ELR (cell line): ENCODE measurements around the gene RBBP6.
"Not testable (repeated sequence)": the region's sequence is repeated elsewhere in the genome, so short reads cannot be mapped to it uniquely, and the experiment has no call there.

Experiments used
- DNase-seq: peaks from one replicate; pipeline ENCODE4 v3.0.0-alpha.2; 2015; ENCODE audit warnings: low read depth

RBBP6 gene

DNA sequence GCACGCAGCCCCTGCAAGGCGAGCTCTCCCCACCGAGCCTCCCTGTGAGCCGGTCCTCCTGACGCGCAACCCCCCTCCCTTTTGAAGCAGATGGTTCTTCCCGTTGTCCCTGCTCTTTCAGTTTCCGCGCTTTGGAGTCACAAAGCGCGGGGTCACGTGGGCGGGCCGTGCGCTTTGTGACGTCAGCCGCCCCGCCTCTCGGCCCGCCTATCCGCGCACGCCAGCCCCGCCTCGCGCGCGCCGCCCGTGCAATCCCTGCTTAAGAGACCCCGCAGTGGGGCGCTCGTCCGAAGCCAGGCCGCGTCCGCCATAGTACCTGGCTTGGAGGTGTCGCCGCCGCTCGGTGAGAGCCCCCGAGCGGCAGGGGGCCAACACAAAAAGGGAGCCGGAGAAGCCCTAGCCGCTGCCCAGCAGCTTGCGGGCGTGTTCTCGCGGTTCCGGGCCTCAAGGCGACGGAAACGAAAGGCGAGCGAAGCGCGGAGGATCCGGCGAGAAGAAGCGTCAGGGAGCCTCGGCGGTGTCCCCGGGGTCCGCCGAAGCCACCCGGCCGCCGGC is at the start of gene RBBP6:
Gene RBBP6, plus strand, starts transcription at position 272 of the 555 bp plus-strand sequence. CDS start 1,061 bp downstream, outside the sequence.
- peak; percentile 97 for DNase-seq

- no peak for DNase-seq
These were observed 48.5 kb upstream of the RBBP6 start for GRCh38 chr16:24490866-24491265.

DNA sequence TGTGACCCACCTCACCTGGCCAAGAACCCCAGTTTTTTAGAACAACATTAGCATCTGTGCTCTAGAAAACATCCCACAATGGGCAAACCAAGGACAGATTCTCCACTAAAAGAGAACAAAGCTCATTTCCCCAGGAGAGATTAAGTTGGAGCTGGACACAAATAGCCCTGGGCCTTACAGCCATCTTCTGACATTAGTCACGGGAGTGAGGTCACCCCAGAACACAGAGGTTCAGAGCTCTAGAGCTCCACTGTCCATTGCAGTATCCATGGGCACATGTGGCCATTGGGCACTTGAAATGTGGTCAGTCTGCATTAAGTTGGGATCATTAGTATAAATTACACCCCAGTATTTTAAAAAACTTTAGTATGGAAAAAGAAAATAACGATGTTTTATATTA is 47.6 kb upstream of the RBBP6 start:
- peak; percentile 72 for DNase-seq

GRCh38 chr16:24493821-24494220 is 45.5 kb upstream of the RBBP6 start:
- peak; percentile 83 for DNase-seq

DNA sequence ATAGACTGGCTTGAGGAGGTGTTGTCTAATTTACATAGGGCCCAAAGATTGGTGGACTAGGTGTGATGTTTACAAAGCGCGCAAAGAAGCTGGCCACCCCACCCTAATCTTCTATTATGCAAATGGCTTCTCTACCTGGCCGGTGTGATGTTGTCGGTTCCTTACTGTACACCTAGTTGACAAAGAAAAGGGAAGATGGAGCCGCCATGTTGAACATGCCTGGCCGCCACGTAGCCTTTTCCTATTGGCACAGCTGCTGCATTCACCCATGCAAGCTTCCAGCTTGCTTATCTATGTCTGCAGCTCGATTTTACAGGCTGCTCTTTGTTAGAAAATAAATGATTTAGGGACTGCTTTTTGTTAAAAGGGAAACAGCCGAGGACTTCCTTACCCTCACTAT is 44.2 kb upstream of the RBBP6 start:
- not testable (repeated sequence) for DNase-seq

GRCh38 chr16:24497440-24497839 is 41.9 kb upstream of the RBBP6 start:
- peak; percentile 8 for DNase-seq

GRCh38 chr16:24499193-24499814 is 40.1 kb upstream of the RBBP6 start:
- peak; percentile 62 for DNase-seq

DNA sequence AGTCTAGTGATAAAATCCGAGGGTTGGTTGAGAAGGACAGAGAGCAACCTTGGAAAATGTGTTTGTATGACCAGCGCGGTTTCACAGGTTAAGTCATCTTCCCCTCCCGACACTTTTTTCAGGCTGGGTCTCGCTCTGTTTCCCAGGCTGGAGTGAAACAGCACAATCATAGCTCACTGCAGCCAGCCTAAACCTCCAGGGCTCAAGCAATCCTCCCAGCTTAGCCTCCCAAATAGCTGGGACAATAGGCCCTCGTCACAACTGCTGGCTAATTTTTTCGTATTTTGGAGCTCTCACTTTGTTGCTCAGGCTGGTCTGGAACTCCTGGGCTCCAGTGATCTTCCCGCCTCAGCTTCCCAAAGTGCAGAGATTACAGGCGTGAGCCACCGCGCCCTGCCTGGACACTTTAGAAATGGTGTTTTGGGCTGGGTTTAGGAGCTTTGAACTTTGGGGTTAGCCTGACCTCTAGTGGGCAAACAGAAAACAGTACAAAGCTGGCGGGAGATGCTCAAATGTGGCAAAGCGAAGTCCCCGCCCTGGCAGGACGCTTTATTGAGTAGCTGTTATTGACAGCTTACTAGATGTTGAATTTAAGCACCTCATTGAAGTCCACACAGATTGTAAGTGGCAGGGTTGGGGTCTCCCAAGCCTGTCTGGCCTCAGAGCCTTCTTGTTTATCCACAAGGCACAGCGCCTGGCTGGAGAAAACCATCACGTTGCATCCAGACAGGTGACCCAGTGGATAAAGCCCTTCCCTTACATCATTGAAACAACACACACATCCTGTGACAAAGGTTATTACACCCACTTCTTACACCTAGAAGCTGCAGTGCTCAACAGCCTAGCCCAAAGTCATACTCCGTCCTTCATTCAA is 34.7 kb upstream of the RBBP6 start:
- peak; percentile 71 for DNase-seq

DNA sequence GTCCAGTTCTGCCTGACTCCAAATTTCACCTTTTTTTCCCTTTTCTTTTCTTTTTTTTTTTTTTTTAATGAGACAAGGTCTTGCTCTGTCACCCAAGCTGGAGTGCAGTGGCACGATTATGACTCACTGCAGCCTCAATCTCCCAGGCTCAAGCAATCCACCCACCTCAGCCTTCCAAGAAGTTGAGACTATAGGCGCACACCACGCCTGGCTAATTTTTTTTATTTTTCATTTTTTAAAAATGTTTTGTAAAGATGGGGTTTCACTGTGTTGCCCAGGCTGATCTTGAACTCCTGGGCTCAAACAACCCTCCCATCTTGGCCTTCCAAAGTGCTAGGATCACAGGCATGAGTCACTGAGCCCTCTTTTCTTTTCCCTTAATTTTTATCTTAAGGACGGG is 33.4 kb upstream of the RBBP6 start:
- peak; percentile 36 for DNase-seq

DNA sequence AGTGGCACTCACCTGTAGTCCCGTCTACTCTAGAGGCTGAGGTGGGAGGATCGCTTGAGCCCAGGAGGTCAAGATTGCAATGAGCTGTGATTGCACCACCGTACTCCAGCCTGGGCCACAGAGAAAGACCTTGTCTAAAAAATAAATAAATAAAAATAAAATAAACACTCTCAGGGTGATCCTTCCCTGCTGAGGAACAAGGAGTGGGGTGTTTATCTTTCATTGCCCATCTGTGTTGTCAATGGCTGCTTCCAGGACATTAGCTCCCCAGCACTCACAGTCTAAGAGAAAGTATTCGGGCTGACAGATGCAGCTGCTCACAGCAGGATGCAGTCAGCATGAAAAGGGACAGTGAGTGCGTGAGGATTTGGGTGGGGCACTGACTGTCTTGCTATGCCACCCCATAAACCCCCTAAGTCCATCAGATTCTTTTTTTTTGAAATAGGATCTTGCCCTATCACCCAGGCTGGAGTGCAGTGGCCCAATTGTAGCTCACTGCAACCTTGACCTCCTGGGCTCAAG is 31.3 kb upstream of the RBBP6 start:
- no peak for DNase-seq

- peak; percentile 81 for DNase-seq
These were observed 30.8 kb upstream of the RBBP6 start for GRCh38 chr16:24508614-24509013.

DNA sequence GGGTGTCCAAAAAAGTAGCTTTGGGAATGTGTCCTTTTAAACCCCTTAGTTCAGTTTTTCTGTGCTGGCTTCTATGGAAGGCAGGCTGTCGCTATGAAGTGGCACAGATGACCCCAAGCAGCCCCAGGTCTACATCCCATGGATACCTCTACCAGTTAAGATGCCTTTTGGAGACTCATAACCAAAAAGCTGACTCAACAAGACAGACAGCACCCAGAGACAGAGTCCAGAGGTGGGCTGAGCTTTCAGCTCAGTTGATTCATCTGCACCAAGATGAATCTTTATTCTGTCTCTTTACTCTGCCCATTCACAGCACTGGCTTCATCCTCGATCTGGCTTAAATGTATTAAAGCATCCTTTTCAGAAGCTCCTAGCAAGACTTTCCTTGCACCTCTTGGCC is 29.8 kb upstream of the RBBP6 start:
- DNase-seq, result no peak

DNA sequence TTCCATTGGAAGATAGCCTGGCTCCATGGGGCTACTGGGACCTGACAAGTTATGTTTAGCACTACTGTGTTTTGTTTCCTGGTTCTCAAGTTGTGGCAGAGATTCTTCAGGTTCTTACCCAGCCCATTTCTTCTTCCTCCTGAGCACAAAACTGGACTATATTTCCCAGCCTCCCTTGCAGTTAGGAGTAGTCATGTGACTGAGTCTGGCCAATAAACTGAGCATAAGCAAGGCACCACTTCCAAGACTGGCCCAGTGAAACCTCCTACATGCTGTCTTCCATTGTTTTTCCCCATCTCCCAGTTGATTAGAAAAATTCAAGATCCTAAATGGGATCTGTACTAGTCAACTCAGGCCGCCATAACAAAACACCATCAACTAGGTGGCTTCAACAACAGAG is 28.2 kb upstream of the RBBP6 start:
- no peak for DNase-seq

DNA sequence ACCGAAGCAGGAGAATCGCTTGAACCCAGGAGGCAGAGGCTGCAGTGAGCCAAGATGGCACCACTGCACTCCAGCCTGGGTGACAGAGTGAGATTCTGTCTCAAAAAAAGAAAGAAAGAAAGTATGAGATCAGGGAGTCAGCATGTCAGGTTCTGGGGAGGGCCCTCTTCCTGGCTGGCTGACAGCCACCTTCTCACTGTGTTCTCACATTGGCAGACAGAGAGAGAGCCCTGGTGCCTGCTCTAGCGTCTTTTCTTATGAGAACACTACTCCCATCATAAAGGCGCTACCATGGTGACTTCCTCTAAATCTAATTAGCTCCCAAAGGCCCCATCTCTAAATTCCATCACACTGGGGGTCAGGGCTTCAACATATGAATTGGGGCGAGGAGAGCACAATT is 27.6 kb upstream of the RBBP6 start:
- no peak for DNase-seq

GRCh38 chr16:24514096-24514495 is 25.3 kb upstream of the RBBP6 start:
- DNase-seq, result no peak

DNA sequence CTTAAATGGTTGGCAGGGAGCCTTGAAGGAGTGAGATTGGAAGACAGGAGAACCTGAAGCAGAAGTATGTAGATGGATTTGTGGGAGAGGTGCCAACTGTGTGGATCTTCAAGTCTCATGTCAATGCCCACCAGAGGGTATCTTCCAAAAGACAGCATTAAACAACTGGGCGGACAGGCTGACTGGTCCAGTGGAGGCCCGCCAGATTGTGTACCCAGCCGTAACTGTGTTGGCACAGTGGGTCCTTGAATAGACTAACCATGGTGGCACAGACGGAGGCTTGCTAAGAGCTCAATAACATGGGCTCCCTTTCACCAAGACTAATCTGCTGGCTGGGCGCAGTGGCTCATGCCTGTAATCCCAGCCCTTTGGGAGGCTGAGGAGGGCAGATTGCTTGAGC is 24.2 kb upstream of the RBBP6 start:
- DNase-seq, result no peak

DNA sequence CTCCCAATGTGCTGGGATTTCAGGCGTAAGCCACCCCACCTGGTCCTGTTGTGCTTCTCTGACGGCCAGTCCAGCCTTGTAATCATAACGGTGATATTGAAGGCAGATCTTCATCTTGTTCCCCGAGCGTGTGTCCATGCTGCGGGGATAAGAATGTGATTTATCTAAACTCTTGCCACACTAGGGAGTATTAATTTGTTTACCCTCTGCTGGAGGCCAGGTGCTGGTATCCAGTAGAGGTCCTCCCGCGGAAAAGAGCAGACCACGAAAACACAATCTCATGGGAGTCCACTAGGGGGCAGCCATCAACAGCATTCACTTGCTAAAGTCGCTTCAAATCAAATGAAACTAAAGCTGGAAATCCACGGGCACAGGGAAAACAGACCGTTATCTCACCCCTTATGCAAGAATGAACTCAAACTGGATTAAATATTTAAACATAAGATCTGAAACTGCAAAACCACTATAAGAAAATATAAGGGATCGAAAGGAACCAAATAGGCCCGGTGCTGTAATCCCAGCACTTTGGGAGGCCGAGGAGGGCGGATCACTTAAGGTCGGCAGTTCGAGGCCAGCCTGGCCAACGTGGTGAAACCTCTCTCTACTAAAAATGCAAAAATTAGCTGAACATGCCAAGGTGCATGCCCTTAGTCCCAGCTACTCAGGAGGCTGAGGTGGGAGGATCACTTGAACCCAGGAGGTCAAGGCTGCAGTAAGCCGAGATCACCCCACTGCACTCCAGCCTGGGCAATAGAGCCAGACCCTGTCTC is 22.3 kb upstream of the RBBP6 start:
- DNase-seq, result peak; percentile 86

DNA sequence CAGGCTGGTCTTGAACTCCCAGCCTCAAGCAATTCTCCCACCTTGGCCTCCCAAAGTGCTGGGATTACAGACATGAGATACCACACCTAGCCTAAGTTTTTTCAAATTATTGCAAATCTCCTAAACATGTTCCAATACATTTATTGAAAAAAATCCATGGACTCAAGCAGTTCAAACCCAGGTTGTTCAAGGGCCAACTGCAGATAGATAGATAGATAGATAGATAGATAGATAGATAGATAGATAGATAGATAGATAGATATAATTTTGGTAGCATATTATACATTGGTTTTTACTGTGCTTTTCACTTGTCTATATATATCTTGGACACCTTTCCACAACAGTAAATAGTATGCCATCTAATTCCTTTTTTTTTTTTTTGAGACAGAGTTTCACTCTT is 20.9 kb upstream of the RBBP6 start:
- DNase-seq, result no peak

DNA sequence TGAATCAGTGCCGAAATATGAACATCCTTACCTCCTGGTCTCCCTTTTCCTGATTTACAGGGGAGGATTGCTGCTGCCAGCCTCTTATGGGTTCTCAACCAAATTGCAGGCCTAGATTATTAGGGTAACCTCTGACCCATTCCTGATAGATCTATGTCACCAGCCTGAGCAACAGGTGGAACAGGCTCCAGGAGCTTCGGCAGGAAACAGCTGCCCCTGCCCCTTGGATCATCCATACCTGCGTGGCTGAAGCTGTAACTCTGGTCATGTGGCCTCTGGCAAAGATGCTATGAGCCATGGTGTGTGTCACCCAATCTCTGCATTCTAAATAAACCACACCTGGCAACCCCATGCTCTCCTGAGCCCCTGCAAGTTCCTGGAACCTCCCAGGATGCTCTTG is 18.4 kb upstream of the RBBP6 start:
- no peak for DNase-seq

DNA sequence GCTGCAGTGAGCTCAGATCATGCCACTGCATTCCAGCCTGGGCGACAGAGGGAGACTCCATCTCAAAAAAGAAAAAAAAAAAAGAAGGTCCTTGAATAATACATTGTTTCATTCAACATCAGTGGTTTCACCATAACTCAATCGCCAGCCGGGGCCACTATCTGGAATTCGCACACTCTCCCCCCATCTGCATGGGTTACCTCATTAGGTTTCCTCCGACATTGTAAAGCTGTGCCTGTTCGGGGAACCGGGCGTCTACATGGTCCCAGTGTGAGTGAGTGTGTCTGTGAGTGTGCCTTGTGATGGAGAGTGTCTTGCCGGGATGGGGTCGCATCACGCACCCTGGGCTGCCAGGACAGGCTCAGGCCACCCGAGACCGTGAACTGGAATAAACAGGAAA is 16.6 kb upstream of the RBBP6 start:
- DNase-seq, result no peak

DNA sequence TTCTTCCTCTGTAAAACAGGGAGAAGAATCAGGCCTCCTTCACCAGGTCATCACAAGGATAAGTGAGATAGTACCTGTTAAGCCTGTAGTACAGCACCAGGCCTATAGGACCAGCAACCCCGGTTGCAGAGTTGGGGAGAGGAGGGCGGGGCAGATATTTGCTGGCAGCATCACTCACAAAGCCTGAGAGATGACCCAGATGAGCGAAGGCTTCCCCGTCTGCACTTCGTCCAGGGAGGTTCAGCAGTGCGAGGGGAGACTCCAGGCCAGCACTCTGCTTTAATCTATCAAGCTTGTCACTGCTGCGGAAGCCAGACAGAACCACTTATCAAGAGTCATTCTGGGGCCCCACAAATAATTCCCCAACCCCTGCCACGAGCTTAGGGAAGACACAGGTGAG is 15.8 kb upstream of the RBBP6 start:
- DNase-seq, result peak; percentile 21
